GM18511 (cell line): ENCODE measurements around the gene CCDC106.

Source experiments
- ATAC-seq: cut with Tn5 transposase; IDR thresholded peaks from one replicate; pipeline ENCODE4 v1.9.1; 2021; ENCODE audit warnings: mild to moderate bottlenecking, moderate library complexity; ENCODE audit not compliant: unreplicated experiment

Gene CCDC106

DNA sequence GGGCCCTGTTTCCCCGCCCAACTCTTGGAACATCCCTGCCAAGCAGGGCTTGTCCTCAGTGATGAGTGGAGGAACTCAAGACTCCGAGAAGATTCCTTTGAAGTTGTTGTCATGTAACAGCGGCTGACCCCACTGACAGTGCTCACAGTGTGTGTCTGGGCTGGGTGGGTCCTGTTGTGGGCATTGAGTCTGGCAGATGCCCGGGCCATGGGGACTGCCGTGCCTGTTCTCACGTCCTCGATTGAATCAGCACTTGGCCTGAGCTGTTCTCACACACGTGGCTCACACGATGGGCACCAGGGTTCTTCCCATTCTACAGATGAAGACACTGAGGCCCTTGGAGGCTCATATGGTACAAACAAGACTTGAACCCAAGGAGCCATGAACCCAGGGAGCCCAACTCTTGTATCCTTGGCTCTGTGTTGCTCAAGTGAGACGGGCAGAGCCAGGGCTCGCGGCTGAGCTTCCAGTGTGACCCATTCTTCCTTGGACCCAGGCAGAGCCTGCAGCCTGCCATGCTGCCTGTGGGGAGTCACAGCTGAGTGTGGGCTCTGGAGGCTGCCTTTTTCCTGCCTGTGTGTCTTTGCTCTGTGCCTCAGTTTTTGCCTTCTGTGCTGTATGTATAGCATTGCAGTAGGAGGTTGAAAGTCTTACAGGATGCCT is 18.5 kb downstream of the CCDC106 start:
- ATAC-seq = no peak

DNA sequence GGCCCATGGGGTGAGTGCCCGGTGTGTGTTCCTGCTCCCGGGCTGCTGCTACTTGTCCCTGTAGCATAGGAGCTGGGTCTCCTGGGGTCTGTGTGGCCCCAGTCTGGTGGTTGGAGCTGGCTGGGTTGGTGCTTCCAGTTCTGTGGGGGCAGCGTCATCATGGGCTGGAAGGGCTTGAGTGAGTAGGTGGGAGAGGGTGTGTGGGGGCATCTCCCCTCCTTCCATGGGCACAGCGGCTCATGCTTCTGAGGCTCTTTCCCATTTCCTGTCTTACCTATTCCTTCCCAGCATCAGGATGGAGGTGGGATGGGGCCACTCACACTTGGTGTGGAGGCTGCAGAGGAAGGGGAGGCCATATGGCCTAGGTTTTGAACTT is 19.0 kb downstream of the CCDC106 start:
- no peak for ATAC-seq

DNA sequence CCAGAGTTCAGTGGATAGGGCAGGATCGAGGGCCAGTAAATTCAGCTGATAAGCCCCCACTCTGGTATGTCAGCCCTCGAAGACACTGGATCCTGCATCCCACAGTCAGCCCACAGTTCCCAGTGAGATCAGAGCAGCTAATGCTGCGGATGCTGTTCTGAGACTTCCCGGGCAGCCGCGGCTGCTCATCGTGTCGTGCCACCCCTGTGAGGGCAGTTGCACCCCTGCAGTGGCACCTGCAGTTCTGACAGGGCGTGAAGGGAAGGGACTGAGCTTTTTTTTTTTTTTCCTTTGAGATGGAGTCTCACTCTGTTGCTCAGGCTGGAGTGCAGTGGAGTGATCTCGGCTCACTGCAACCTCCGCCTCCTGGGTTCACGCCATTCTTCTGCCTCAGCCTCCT is 19.5 kb downstream of the CCDC106 start:
- no peak for ATAC-seq

DNA sequence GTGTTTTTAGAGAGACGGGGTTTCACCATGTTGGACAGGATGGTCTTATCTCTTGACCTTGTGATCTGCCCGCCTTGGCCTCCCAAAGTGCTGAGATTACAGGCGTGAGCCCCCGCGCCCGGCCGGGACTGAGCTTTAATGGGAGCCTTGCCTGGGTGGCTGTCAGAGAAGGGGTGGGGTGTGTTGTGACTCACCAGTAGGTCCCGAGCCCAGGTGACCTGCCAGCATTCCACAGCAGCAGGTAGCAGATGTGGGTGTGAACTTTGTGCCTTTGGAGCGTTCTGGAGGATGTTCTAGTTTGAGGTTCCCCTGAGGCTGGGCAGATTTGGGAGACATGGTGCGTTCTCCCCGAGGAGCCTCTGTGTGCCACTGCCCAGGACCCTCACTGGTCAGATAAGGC is 19.9 kb downstream of the CCDC106 start:
- no peak for ATAC-seq

DNA sequence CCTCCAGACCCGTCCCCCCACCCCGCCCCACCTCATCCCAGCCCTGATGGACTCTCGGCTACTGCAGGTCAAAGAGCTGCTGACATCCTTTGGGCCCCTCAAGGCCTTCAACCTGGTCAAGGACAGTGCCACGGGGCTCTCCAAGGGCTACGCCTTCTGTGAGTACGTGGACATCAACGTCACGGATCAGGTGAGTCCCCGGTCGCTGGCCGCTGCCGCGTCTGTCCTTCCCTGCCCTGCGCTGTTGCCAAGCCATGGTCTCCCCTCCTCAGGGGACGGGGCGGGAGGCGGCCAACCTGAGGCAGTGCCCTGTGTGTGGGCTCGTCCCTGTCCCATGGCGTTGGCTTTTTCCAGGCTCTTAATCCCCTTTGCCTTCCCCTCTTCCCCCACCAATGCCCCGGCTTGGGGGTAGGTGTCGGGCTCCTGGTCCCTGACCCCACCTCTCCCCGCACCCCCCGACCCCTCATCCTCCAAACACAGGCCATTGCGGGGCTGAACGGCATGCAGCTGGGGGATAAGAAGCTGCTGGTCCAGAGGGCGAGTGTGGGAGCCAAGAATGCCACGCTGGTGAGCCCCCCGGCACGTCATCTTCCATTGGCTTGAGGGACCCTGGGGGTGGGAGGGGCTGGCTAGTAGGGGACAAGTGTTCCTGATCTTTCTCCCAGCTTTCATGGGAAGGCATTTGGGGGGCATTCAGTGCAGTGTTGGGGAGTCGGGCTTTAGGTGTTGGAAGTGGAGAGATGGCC is 20.8 kb downstream of the CCDC106 start:
- ATAC-seq = no peak

DNA sequence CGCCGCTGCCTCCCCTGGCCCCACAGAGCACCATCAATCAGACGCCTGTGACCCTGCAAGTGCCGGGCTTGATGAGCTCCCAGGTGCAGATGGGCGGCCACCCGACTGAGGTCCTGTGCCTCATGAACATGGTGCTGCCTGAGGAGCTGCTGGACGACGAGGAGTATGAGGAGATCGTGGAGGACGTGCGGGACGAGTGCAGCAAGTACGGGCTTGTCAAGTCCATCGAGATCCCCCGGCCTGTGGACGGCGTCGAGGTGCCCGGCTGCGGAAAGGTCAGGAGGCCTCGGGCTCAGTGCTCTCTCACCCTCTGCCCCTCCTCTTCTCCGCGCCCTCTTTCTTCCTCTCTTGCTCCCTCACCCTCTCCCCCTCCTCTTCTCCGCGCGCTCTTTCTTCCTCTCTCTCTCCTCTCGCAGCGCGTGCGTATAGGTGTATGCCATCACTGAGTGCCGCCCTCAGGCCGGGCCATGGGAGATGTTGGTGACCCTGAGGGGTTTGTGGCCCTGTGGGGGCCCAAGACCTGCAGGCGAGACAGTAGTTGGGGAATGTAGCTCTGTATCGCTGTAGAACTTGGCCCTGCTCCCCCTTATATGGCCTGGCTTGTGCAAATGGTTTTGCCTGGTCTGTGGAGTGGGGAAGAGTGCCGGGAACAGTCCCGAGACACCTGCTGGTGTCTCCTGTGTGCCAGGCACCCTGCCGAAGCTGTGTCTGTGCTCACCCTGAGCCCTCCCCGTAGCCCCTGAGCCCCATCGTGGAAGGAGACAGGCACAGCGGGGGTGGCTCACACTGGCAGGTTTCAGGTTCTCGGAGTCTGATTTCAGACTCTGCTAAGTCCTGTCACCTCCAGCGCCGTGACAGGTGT is 21.6 kb downstream of the CCDC106 start:
- no peak for ATAC-seq

DNA sequence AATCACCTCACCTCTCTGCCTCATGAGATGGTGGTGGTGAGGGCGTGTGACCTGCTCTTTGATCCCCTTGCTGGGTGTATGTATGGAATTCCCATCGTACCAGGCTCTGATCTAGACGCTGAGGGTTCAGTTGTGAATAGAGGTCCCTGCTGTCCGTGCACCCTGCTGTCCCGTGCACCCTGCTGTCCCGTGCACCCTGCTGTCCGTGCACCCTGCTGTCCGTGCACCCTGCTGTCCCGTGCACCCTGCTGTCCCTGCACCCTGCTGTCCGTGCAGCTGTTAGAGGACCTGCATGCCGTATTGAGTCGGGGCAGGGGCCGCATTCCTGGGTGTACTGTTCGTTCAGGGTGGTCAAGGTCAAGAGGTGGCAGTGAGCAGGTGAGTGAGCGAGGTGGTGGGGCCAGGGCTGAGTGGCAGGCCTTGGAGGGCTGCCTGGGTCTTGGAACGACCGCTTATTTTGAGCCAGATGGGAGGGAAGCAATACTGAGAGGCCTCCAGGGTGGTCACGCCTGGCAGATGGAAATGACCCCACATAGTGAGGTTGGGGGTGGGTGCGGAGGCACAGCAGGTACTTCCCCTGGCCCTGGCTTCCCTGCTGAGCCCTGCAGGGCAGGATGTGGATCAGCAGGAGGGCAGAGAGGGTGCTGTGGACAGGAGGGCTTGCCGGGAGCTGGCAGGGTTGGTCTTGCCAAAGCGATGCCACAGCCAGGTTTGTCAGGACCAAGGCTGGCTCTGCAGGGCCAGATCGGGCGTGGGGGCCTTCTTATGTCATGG is 22.5 kb downstream of the CCDC106 start:
- ATAC-seq = no peak

DNA sequence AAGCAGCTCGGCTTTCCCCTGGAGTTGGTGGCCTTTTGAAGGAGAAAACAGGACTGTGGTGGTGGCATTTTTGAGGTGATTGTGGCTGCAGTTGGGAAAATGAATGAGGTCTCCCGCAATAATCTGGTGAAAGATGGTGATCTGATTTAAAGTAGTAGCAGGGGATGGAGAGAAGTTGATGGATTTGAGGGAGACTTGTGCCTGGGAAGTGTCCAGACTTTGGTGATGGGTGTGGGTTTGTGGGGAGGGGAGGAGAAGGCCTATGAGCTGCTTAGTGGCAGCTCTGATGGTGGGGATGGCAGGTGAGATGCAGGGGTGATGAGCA is 23.0 kb downstream of the CCDC106 start:
- no peak for ATAC-seq

DNA sequence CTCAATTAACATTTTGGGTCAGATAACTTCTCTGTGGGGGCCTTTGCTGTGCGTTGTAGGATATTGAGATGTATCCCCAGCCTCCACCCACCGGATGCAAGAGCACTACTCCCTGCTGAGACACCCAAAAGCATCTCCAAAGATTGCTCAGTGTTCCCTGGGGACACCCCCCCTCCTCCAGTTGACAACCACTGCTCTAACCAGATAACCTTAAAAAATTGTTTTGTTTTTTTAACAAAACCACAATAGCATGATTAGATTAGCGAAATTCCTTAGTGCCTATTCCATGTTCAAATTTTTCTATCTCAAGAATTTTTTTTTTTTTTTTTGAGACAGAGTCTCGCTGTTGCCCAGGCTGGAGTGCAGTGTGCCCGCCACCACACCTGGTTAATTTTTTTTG is 24.4 kb downstream of the CCDC106 start:
- no peak for ATAC-seq

DNA sequence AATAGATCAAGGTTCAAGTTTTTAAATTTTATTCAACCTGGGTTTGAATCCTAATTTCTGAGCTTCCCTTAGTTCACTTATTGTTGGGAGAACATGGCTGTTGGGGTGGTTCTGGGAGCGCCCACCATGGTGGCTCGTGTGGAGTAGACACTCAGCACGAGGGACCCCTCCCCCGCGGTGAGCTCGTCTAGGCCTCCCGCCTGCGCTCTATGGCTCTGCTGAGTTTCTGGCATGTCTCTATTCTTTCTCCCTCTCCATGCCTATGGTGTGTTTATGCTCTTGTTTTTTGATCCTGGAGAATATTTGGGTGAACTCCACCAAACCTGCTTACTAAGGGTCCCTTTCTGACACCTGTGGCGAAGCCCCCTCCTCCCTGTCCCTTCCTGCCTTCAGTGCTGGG is 25.5 kb downstream of the CCDC106 start:
- ATAC-seq = no peak

DNA sequence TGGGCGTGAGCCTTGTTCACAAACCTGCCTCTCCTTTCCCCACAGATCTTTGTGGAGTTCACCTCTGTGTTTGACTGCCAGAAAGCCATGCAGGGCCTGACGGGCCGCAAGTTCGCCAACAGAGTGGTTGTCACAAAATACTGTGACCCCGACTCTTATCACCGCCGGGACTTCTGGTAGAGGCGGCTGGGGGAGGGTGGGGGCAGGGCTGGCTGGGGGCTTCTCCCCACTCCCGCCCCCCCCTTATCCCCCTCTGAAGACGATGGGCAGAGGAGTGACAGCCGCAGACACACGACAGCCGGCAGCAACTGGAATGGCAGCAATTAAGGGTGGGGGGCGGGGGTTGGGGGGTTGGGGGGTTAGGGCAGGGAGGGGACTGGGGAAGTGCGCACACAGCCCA is 25.9 kb downstream of the CCDC106 start:
- ATAC-seq = no peak

DNA sequence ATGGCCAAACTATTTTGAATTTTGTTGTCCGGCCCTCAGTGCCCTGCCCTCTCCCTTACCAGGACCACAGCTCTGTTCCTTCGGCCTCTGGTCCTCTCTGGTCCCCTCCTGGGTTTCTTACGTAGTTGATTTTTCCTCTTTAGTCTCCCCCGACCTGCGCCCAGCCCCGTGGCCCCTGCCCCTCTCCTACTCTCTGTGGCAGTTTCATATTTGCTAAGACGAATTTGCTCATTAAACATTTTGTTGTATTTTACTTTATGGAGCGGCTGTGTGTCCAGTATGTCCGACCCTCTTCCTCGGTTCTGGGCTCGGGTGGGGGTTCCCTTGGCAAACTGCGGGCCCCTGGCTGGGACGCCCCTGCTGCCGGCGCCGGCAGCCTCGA is 26.4 kb downstream of the CCDC106 start:
- no peak for ATAC-seq

DNA sequence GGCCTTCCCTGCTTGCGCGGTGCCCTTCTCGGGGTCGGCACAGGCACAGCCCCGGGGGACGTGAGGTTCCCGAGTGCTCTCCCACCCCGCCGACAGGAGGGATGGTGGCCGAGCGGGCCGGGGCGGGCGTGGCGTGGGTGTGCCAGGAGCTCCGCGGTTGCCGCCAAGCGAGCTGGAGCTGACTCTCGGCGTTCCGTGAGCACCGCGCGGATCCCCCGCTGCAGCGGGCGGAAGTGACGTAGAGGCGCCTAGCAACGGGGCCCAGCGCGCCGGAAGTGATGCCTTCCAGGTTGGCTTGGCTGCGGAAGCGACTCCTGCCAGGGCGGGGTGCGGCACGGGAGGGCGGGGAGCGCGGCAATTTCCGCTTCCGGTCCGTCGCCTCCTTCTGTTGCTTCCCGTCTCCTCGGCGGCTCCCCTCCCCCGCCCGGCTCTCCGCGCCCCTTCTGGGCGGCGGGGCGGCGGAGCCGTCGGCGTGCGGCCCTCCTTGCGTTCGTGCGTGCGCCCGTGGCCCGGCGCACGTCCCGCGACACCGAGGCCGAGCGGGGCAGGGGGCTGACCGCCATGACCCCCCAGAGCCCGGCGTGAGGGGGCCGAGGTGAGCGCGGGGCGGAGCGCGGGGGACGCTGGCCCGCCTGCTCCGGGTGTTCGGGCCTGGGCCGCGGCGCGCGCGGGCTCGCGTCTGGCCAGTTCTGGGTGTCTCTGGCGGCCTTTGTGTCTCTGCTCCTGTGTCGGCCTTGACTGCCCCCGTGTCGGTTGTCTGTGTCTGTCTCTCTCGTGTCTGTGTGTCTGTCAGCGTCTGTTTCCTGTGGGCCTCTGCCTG is 27.0 kb downstream of the CCDC106 start, which contains the start of gene EPN1:
Gene EPN1 (plus strand): TSS at position 386 of the 820 bp plus-strand sequence. CDS start 3,402 bp downstream, outside the sequence.
- peak; percentile 64 for ATAC-seq

DNA sequence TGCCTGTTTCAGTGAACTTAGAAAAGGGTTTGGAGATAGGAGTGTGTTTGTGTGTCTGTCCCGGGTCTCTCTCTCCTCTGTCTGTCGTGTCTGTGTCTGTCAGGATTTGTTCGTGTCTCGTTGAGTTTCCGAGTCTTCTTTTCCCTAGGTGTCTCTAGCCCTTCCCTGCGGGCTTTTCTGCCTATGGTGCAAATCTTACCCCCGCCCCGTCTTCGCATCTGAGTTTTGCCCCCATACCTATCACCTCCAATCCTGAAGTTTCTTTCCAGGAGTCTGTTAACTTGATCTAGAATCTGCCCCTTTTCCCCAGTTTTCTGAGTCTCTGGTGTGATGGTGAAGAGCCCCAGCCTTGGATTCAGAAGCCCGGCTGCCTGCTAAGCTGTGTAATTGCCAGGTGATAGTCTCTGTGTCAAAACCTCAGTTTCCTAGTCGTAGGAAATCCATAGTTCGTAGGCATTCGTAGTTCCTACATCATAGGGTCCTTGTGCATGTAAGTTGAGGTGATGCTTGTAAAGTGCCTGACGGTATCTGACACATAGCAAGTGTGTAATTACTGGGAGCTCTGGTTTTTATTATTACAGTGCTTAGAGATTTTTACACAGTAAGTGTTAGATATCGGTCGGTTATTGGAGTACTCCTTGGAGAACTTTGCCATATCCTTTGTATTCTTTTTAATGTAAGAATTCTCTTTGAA is 27.8 kb downstream of the CCDC106 start:
- ATAC-seq = no peak

DNA sequence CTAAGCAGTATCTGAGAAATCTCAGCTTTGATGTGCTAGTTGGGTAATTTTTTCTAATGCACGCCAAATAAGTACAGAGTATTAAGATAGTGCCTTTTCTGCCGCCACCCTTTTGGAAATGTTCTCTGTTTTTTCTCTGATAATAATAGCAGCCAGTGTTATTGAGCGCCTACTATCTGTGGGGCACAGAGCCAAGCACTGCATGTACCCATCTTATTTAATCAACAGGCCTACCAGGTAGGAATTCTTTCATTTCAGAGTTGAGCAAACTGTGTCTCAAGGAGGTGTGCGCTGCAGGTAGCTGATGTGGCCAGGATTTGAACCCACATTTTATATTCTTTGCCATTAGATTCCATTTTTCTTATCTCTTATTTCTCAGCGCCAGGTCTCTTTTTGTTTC is 28.4 kb downstream of the CCDC106 start:
- ATAC-seq = no peak

DNA sequence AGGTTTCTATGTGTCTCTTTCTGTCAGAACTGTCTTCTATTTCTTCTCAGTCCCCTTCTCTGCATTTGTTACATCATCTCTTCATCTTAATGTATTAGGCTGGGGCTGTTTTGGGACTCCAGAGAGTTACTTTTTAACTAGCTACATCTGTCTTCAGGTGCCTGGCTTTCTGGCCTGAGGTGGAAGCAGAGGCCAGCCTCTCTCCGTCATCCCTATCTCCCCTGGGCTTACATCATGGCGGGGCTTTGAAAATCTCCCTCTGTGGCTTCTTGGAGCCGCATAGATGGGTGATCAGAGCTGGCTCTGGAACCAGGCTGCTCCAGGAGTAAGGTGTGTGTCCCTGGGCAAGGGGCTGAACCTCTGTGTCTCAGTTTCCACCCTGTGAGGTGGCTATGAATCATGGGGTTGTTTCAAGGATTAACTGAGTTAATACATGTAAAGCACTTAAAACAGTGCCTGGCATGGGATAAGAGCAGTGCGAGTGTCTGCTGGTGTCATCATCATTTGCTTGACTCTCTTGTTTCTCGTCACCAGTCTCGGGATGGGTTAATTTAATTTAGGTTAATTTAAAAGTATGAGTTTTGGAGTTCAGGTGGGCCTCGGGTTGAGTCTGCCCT is 29.0 kb downstream of the CCDC106 start:
- ATAC-seq = no peak

DNA sequence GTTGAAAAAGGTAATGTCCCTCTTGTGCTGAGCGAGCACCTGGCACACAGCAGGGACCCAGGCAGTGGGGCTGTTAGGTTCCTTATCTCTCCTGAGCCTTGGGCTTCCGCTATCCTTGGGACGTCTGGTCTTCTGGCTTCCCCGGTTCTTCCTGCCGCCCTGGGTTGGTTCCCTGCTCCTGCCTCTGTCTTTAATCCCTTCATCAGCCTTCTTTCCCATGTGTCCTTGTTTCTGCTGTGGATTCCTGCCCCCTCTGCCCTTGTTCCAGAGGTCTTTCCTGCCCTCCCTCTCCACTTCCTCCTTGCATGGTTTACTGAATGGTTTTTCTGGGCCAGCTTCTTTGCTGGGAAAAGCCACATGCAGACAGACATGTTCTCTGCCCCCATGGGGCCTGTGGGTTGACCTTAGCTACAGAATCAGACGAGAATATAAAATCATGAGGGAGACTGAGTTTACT is 29.6 kb downstream of the CCDC106 start:
- no peak for ATAC-seq

DNA sequence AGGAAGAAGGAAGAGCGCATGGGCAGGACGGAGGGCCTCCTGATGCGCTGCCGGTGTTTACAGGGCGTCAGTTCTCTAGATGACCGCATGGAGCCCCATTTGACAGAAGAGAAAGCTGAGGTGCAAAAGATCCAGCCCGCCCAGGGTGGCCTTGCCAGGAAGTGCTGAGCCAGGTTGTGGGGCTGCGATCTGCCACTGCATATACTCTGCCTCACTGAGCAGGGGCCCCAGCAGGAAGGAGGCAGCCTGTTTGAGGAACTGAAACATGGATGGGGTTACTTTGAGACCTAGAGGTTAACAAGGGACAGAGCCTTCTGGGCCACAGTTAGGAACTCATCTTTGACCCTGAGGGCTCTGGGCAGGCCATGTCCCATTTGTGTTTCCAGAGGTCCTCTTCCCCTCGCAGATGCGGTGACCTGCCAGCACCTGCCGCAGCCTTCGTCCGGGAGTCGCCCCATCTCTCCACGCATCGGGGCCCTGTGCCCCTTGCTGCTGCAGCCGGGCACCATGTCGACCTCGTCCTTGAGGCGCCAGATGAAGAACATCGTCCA is 30.2 kb downstream of the CCDC106 start:
- ATAC-seq = peak; percentile 78
